GM12872 (cell line): Measurements from ENCODE around the gene FBN2.

Source experiments
- CTCF ChIP-seq: IDR thresholded peaks from 3 replicates; pipeline ENCODE4 v1.5.1; 2011; ENCODE audit warnings: low read depth, mild to moderate bottlenecking, low read length, moderate library complexity; ENCODE audit not compliant: insufficient read depth

Gene FBN2

GRCh38 chr5:128328007-128328406 is 210.0 kb downstream of the FBN2 start:
- TF ChIP-seq CTCF = no peak

- no peak for TF ChIP-seq CTCF
These were observed 219.4 kb downstream of the FBN2 start for GRCh38 chr5:128318691-128319090.

GRCh38 chr5:128317481-128317880 is 220.6 kb downstream of the FBN2 start:
- TF ChIP-seq CTCF = no peak

GRCh38 chr5:128315671-128316070 is 222.4 kb downstream of the FBN2 start:
- TF ChIP-seq CTCF = no peak

GRCh38 chr5:128305341-128305740 is 232.7 kb downstream of the FBN2 start:
- TF ChIP-seq CTCF = no peak

GRCh38 chr5:128304791-128305190 is 233.3 kb downstream of the FBN2 start:
- TF ChIP-seq CTCF = no peak

- TF ChIP-seq CTCF = no peak
These were observed 234.0 kb downstream of the FBN2 start for GRCh38 chr5:128304088-128304487.

- no peak for TF ChIP-seq CTCF
These were observed 234.5 kb downstream of the FBN2 start for GRCh38 chr5:128303593-128303992.
